Measurements from ENCODE around the gene FAM222A. TPM values are rescaled to one million over a fixed set of nuclear protein-coding genes. Genes with fewer than 3 reads are reported as not detected.

The FAM222A gene
- total RNA-seq, 1 donor from 2014 or later: 7.9 TPM

GRCh38 chr12:109739747-109740693 is 26.4 kb downstream of the FAM222A start:
- peaks cover 18% of the 10 kb centered on the region for H3K27me3 Mint-ChIP-seq
- DNase-seq (ENCODE audit: extremely low spot score, unreplicated experiment): no peak
- H3K9me3 Mint-ChIP-seq: no peaks in the 10 kb centered on the region
- H3K27ac Mint-ChIP-seq: peak overlapping the region; percentile 19
- peak; percentile 54 for TF ChIP-seq CTCF (conservative IDR thresholded peaks at IDR 0.05)
- no peak overlapping the region for H3K4me3 Mint-ChIP-seq
- H3K4me1 Mint-ChIP-seq (ENCODE audit: unreplicated experiment): peaks cover 41% of the 10 kb centered on the region
- H3K36me3 Mint-ChIP-seq: no peaks in the 10 kb centered on the region

- no peak overlapping the region for H3K4me3 Mint-ChIP-seq
- H3K27me3 Mint-ChIP-seq: peaks cover 10% of the 10 kb centered on the region
- H3K36me3 Mint-ChIP-seq: no peaks in the 10 kb centered on the region
- peak overlapping the region; percentile 19 for H3K27ac Mint-ChIP-seq
- no peak for TF ChIP-seq CTCF (conservative IDR thresholded peaks at IDR 0.05)
- H3K4me1 Mint-ChIP-seq (ENCODE audit: unreplicated experiment): peaks cover 34% of the 10 kb centered on the region
- no peaks in the 10 kb centered on the region for H3K9me3 Mint-ChIP-seq
- DNase-seq (ENCODE audit: extremely low spot score, unreplicated experiment): no peak
Measured at GRCh38 chr12:109740694-109741245, 27.1 kb downstream of the FAM222A start.

- Mint-ChIP-seq H3K27me3 (peaks cover 4% of the 10 kb centered on the region), H3K4me1 (ENCODE audit: unreplicated experiment) (peaks cover 33% of the 10 kb centered on the region), H3K27ac (no peak overlapping the region), H3K36me3 (no peaks in the 10 kb centered on the region), H3K4me3 (no peak overlapping the region), H3K9me3 (no peaks in the 10 kb centered on the region)
- TF ChIP-seq CTCF (conservative IDR thresholded peaks at IDR 0.05): no peak
- no peak for DNase-seq (ENCODE audit: extremely low spot score, unreplicated experiment)
Measured at GRCh38 chr12:109741286-109741969, 27.8 kb downstream of the FAM222A start.

- no peak overlapping the region for H3K4me3 Mint-ChIP-seq
- no peaks in the 10 kb centered on the region for H3K27me3 Mint-ChIP-seq
- H3K9me3 Mint-ChIP-seq: no peaks in the 10 kb centered on the region
- peaks cover 26% of the 10 kb centered on the region for H3K4me1 Mint-ChIP-seq (ENCODE audit: unreplicated experiment)
- H3K36me3 Mint-ChIP-seq: no peaks in the 10 kb centered on the region
- no peak for DNase-seq (ENCODE audit: extremely low spot score, unreplicated experiment)
- H3K27ac Mint-ChIP-seq: peak overlapping the region; percentile 36
- TF ChIP-seq CTCF (conservative IDR thresholded peaks at IDR 0.05): no peak
Measured at GRCh38 chr12:109741970-109742703, 28.5 kb downstream of the FAM222A start.

Measured in type B pancreatic cell (in vitro differentiated cells).